B cell (primary cell): ENCODE results near the gene PPT1. TPM values are rescaled to one million over a fixed set of nuclear protein-coding genes. Genes with fewer than 3 reads are reported as not detected.

Source experiments
- ATAC-seq: fragments of 200-7000 bp; cut with Tn5 transposase; one replicate; pipeline ENCODE4 v1.10.0; 2021; ENCODE audit warnings: low read depth, mild to moderate bottlenecking, moderate number of reproducible peaks, moderate library complexity
- CTCF ChIA-PET: fragments of 350-600 bp; sonication (Branson Sonifier 250); formaldehyde crosslinking; loops from one replicate; lab custom pipeline; 2021; ENCODE audit warnings: antibody characterized with exemption, inconsistent platforms; lab: Charles Lee
- POLR2A ChIA-PET: fragments of 350-600 bp; sonication (Branson Sonifier 250); formaldehyde crosslinking; loops from one replicate; lab custom pipeline; 2021; ENCODE audit warnings: antibody characterized with exemption; lab: Charles Lee
- DNase-seq: peaks from one replicate; pipeline ENCODE4 v3.0.0; 2013
- H2AFZ ChIP-seq: 2 replicates; pipeline ENCODE4 v1.6.1; 2012; ENCODE audit warnings: mild to moderate bottlenecking, low read depth, low read length; ENCODE audit not compliant: insufficient read depth, poor library complexity, severe bottlenecking
- H3K27ac ChIP-seq, 2 donors: 1 replicate in 1 of 2; 2 replicates in 1 of 2; pipeline ENCODE4 v1.5.1; 2012 to 2013; ENCODE audit warnings: low read length in 2 of 2, mild to moderate bottlenecking in 2 of 2, moderate library complexity in 1 of 2
- H3K27me3 ChIP-seq, 4 experiments: fragments of 200-600 bp in 1 of 4; sonication (generic) in 1 of 4; replicated peaks in 1 of 4; 1 replicate in 2 of 4; 2 replicates in 2 of 4; pipeline versions ENCODE4 v1.6.1 to v1.7.0; 2013 to 2016; ENCODE audit warnings: low read length in 3 of 4, mild to moderate bottlenecking in 2 of 4, mixed read lengths in 1 of 4, moderate library complexity in 1 of 4; ENCODE audit not compliant: insufficient read depth in 4 of 4, control insufficient read depth in 3 of 4; ENCODE audit errors: control extremely low read depth in 1 of 4
- H3K36me3 ChIP-seq, 2 experiments: replicated peaks in 1 of 2; 1 replicate in 1 of 2; 2 replicates in 1 of 2; pipeline versions ENCODE4 v1.6.1 to v1.7.1; 2013; ENCODE audit warnings: low read length in 1 of 2; ENCODE audit not compliant: insufficient read depth in 2 of 2, control insufficient read depth in 1 of 2; ENCODE audit errors: control extremely low read depth in 1 of 2, extremely low read depth in 1 of 2
- H3K4me1 ChIP-seq, 2 donors: fragments of 200-600 bp in 1 of 2; sonication (generic) in 1 of 2; 1 replicate in 1 of 2; 2 replicates in 1 of 2; pipeline versions ENCODE4 v1.5.1 to v1.6.1; 2013 to 2017; ENCODE audit warnings: low read length in 2 of 2; ENCODE audit not compliant: control insufficient read depth in 2 of 2, insufficient read depth in 2 of 2
- H3K4me2 ChIP-seq: replicated peaks from 2 replicates; pipeline ENCODE3; 2012; ENCODE audit warnings: mild to moderate bottlenecking, low read depth, low read length; ENCODE audit not compliant: poor library complexity, severe bottlenecking
- H3K4me3 ChIP-seq, 5 experiments: fragments of 200-600 bp in 1 of 5; sonication (generic) in 1 of 5; 1 replicate in 3 of 5; 2 replicates in 2 of 5; pipeline versions ENCODE4 v1.5.1 to v1.7.0; 2011 to 2016; ENCODE audit warnings: low read length in 4 of 5, mild to moderate bottlenecking in 4 of 5, low read depth in 2 of 5, control low read depth in 1 of 5, moderate library complexity in 1 of 5; ENCODE audit not compliant: insufficient read depth in 1 of 5; ENCODE audit errors: control extremely low read depth in 1 of 5, extremely low read depth in 1 of 5
- H3K79me2 ChIP-seq: fragments of 200-600 bp; sonication (generic); one replicate; pipeline ENCODE4 v1.6.0; 2016; ENCODE audit warnings: low read length; ENCODE audit not compliant: control insufficient read depth, insufficient read depth
- H3K9ac ChIP-seq: fragments of 200-600 bp; sonication (generic); 2 replicates; pipeline ENCODE4 v1.6.1; 2017; ENCODE audit warnings: mild to moderate bottlenecking, low read length, moderate library complexity
- H3K9me3 ChIP-seq, 3 donors: one replicate each; pipeline versions ENCODE4 v1.6.1 to v1.7.1; 2013; ENCODE audit warnings: low read length in 2 of 3; ENCODE audit not compliant: control insufficient read depth in 2 of 3, insufficient read depth in 1 of 3; ENCODE audit errors: control extremely low read depth in 1 of 3
- H4K20me1 ChIP-seq: 2 replicates; pipeline ENCODE4 v1.6.0; 2012; ENCODE audit warnings: mild to moderate bottlenecking, low read length; ENCODE audit not compliant: insufficient read depth, control insufficient read depth, poor library complexity, severe bottlenecking
- H3K27ac Mint-ChIP-seq: one replicate; pipeline ENCODE4 v1.8.0; 2021; ENCODE audit warnings: mixed read lengths
- H3K27me3 Mint-ChIP-seq: one replicate; pipeline ENCODE4 v1.8.0; 2021; ENCODE audit warnings: mixed read lengths
- H3K4me1 Mint-ChIP-seq: one replicate; pipeline ENCODE4 v1.8.0; 2021; ENCODE audit warnings: mixed read lengths
- H3K4me3 Mint-ChIP-seq: one replicate; pipeline ENCODE4 v1.8.0; 2021; ENCODE audit warnings: mixed read lengths
- H3K9me3 Mint-ChIP-seq: one replicate; pipeline ENCODE4 v1.8.0; 2022; ENCODE audit warnings: mixed read lengths; ENCODE audit not compliant: insufficient read depth
- EZH2 ChIP-seq: IDR thresholded peaks from 2 replicates; pipeline ENCODE4 v1.6.1; 2012; ENCODE audit warnings: borderline replicate concordance, low read depth, mild to moderate bottlenecking, moderate library complexity, low read length; ENCODE audit not compliant: insufficient read depth, poor library complexity, severe bottlenecking
- WGBS: methylation state at CpG from one replicate; pipeline ENCODE4 v1.1.5; 2013; ENCODE audit warnings: missing lambda C conversion rate; ENCODE audit not compliant: insufficient coverage; 5-methylcytosine and 5-hydroxymethylcytosine counted together
- intact Hi-C: fragments of 100-400 bp; cut with micrococcal nuclease; formaldehyde crosslinking; loops from one replicate; pipeline ENCODE4 v1.10.0; 2022
- polyA plus RNA-seq: library from polyadenylated mRNA; depleted of rRNA; stranded (reverse); fragments of >200 nt; gene quantifications from 2 replicates; pipeline ENCODE4 v1.2.3, GENCODE V29; 2012
- total RNA-seq, 2 donors: library from RNA; stranded (reverse); fragments of 120-200 nt in 1 of 2; gene quantifications; 1 replicate in 1 of 2; 2 replicates in 1 of 2; pipeline versions ENCODE4 v1.2.3 to v1.2.4, GENCODE V29; 2013 to 2022
- TF ChIP-seq, protein P1 (sequence below): fragments of 200-600 bp; IDR thresholded peaks from one replicate; pipeline ENCODE4 v1.8.0; 2022; ENCODE audit warnings: antibody characterized with exemption, mild to moderate bottlenecking

Gene PPT1
- total and polyA plus RNA-seq, 2 donors (not counting 1 experiment from before 2014, with no cell fraction given): 10.4 to 38.2 TPM

DNA sequence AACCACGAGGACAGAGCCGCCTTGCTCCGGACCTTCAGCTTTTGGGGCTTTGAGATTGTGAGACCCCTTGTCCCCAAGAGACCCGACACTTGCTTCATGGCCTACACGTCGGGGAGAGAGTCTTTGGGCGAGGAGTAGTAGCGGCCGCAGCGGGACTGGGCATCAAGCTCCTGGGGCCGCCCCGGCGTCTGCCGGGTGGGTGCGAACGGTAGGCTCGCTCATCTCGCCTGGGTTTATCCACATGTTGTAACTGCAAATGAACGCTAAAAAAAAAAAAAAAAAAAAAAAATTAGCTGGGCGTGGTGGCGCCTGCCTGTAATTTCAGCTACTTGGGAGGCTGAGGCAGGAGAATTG is 36.2 kb upstream of the PPT1 start:
- Histone ChIP-seq H2AFZ (no peak overlapping the region), H3K36me3 (no peaks in the 10 kb centered on the region), H3K27me3 (peaks cover 0 to 9% (median 0%) of the 10 kb centered on the region in 4 experiments), H3K9ac (no peak overlapping the region), H3K4me3 (no peak overlapping the region), H4K20me1 (no peaks in the 10 kb centered on the region), H3K79me2 (no peaks in the 10 kb centered on the region), H3K9me3 (peaks cover 3 to 7% (median 3%) of the 10 kb centered on the region in 3 donors), H3K4me2 (no peak overlapping the region), H3K27ac (no peak overlapping the region), H3K4me1 (no peaks in the 10 kb centered on the region)
- POLR2A ChIA-PET: interaction anchor here (0.7 kb wide), 1 partner anchor 9 kb away, joined by 4 read pairs; no protein-coding TSS in a partner anchor
- no peak for DNase-seq
- ATAC-seq: no peak
- intact Hi-C loops: no loop called here
- no peak overlapping the region for H3K4me3 Mint-ChIP-seq
- no peaks in the 10 kb centered on the region for H3K4me1 Mint-ChIP-seq
- H3K27ac Mint-ChIP-seq: no peak overlapping the region
- 89% methylated on average over 12 of the region's 21 CpGs for WGBS
- CTCF ChIA-PET: interaction anchor here (0.6 kb wide), 1 partner anchor 51 kb away, joined by 3 read pairs; no protein-coding TSS in a partner anchor
- H3K27me3 Mint-ChIP-seq: peaks cover 14% of the 10 kb centered on the region
- H3K9me3 Mint-ChIP-seq: peaks cover 6% of the 10 kb centered on the region
- TF ChIP-seq, protein P1, sequence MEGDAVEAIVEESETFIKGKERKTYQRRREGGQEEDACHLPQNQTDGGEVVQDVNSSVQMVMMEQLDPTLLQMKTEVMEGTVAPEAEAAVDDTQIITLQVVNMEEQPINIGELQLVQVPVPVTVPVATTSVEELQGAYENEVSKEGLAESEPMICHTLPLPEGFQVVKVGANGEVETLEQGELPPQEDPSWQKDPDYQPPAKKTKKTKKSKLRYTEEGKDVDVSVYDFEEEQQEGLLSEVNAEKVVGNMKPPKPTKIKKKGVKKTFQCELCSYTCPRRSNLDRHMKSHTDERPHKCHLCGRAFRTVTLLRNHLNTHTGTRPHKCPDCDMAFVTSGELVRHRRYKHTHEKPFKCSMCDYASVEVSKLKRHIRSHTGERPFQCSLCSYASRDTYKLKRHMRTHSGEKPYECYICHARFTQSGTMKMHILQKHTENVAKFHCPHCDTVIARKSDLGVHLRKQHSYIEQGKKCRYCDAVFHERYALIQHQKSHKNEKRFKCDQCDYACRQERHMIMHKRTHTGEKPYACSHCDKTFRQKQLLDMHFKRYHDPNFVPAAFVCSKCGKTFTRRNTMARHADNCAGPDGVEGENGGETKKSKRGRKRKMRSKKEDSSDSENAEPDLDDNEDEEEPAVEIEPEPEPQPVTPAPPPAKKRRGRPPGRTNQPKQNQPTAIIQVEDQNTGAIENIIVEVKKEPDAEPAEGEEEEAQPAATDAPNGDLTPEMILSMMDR: no peak
- TF ChIP-seq EZH2: no peak

GRCh38 chr1:40132383-40133311 is 35.6 kb upstream of the PPT1 start:
- H3K9me3 Mint-ChIP-seq: peaks cover 6% of the 10 kb centered on the region
- no peak overlapping the region for H2AFZ ChIP-seq
- TF ChIP-seq EZH2: no peak
- TF ChIP-seq, protein P1: no peak
- DNase-seq (no peak), ATAC-seq (no peak)
- no peak overlapping the region for H3K4me3 ChIP-seq
- H3K9ac ChIP-seq: no peak overlapping the region
- H3K4me2 ChIP-seq: no peak overlapping the region
- 75% methylated on average over 37 of the region's 44 CpGs for WGBS
- H3K4me1 ChIP-seq: no peaks in the 10 kb centered on the region
- peaks cover 14% of the 10 kb centered on the region for H3K27me3 Mint-ChIP-seq
- H3K79me2 ChIP-seq: no peaks in the 10 kb centered on the region
- no peaks in the 10 kb centered on the region for H3K36me3 ChIP-seq
- H4K20me1 ChIP-seq: no peaks in the 10 kb centered on the region
- no peaks in the 10 kb centered on the region for H3K4me1 Mint-ChIP-seq
- intact Hi-C loops: no loop called here
- no peak overlapping the region for H3K27ac Mint-ChIP-seq
- CTCF ChIA-PET: interaction anchor here (0.6 to 1.8 kb wide), 3 partner anchors 11 to 50 kb away, joined by 3 read pairs; no protein-coding TSS in a partner anchor
- H3K27me3 ChIP-seq: peaks cover 0 to 14% (median 0%) of the 10 kb centered on the region in 4 experiments
- POLR2A ChIA-PET: interaction anchor here (0.7 kb wide), 1 partner anchor 9 kb away, joined by 4 read pairs; no protein-coding TSS in a partner anchor
- peaks cover 3 to 7% (median 3%) of the 10 kb centered on the region in 3 donors for H3K9me3 ChIP-seq
- H3K4me3 Mint-ChIP-seq: no peak overlapping the region
- H3K27ac ChIP-seq: no peak overlapping the region
